HPDE6-E6E7 (cell line): Measurements from ENCODE around the gene CRTC1.

ENCODE experiments used
- DNase-seq: peaks from one replicate; pipeline ENCODE4 v3.0.0; 2011; ENCODE audit warnings: missing footprints; ENCODE audit errors: extremely low spot score

The CRTC1 gene

GRCh38 chr19:18653853-18654252 is 29.6 kb upstream of the CRTC1 start:
- no peak for DNase-seq

GRCh38 chr19:18654469-18654868 is 29.0 kb upstream of the CRTC1 start:
- DNase-seq = no peak

GRCh38 chr19:18655173-18655844 is 28.2 kb upstream of the CRTC1 start:
- no peak for DNase-seq

- DNase-seq = no peak
Measured at GRCh38 chr19:18656337-18657086, 27.0 kb upstream of the CRTC1 start.

- DNase-seq = peak; percentile 39
Measured at GRCh38 chr19:18657590-18658365, 25.7 kb upstream of the CRTC1 start.

GRCh38 chr19:18658366-18658855 is 25.1 kb upstream of the CRTC1 start:
- DNase-seq = no peak

- DNase-seq = no peak
Measured at GRCh38 chr19:18659281-18660050, 24.0 kb upstream of the CRTC1 start.

- DNase-seq = no peak
Measured at GRCh38 chr19:18660051-18660910, 23.2 kb upstream of the CRTC1 start.

GRCh38 chr19:18660939-18661670 is 22.4 kb upstream of the CRTC1 start:
- no peak for DNase-seq

- no peak for DNase-seq
Measured at GRCh38 chr19:18662972-18663732, 20.3 kb upstream of the CRTC1 start.

- no peak for DNase-seq
Measured at GRCh38 chr19:18663940-18664530, 19.4 kb upstream of the CRTC1 start.

- no peak for DNase-seq
Measured at GRCh38 chr19:18665771-18666202, 17.7 kb upstream of the CRTC1 start.

GRCh38 chr19:18666317-18666716 is 17.2 kb upstream of the CRTC1 start:
- no peak for DNase-seq

GRCh38 chr19:18666784-18667183 is 16.7 kb upstream of the CRTC1 start:
- no peak for DNase-seq

- no peak for DNase-seq
Measured at GRCh38 chr19:18667531-18668251, 15.8 kb upstream of the CRTC1 start.

- no peak for DNase-seq
Measured at GRCh38 chr19:18668252-18668631, 15.2 kb upstream of the CRTC1 start.

- DNase-seq = no peak
Measured at GRCh38 chr19:18668744-18669523, 14.5 kb upstream of the CRTC1 start.

GRCh38 chr19:18669524-18669817 is 14.0 kb upstream of the CRTC1 start:
- DNase-seq = no peak
